Activated T-cell treated with anti-CD3 and anti-CD28 coated beads for 1 hour (primary cell): ENCODE results near the gene RFC2.
"Not testable (repeated sequence)": the region's sequence is repeated elsewhere in the genome, so short reads cannot be mapped to it uniquely, and the experiment has no call there.

Source experiments
- DNase-seq: peaks from one replicate; pipeline ENCODE4 v3.0.0-alpha.2; 2020; ENCODE audit warnings: low read depth

RFC2 gene

GRCh38 chr7:74282748-74283459 is 28.7 kb upstream of the RFC2 start:
- no peak for DNase-seq

GRCh38 chr7:74280985-74281384 is 26.8 kb upstream of the RFC2 start:
- no peak for DNase-seq

DNA sequence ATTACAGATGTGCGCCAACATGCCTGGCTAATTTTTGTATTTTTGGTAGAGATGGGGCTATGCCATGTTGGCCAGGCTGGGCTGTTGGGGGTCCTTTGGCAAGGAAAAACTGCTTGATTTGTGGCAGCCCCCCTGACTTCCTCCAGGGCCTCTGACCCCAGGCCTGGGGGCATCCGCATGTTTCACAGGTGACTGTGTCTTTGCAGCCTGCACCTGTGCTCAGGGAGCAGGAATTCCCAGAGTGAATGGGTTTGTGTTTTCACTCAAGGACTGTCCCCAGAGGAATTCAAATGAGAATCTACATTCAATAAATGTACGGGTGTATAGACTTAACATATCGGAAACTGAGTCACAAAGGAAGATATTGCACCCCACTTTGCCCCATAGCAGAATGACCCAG is 23.4 kb upstream of the RFC2 start:
- DNase-seq = no peak

- DNase-seq = no peak
Measured at GRCh38 chr7:74275401-74275881, 21.2 kb upstream of the RFC2 start.

GRCh38 chr7:74272305-74273038 is 18.3 kb upstream of the RFC2 start:
- DNase-seq = no peak

- DNase-seq = no peak
Measured at GRCh38 chr7:74271742-74272141, 17.5 kb upstream of the RFC2 start.

GRCh38 chr7:74269757-74270277 is 15.6 kb upstream of the RFC2 start:
- DNase-seq = peak; percentile 47

GRCh38 chr7:74267756-74268565 is 13.8 kb upstream of the RFC2 start:
- DNase-seq = no peak

DNA sequence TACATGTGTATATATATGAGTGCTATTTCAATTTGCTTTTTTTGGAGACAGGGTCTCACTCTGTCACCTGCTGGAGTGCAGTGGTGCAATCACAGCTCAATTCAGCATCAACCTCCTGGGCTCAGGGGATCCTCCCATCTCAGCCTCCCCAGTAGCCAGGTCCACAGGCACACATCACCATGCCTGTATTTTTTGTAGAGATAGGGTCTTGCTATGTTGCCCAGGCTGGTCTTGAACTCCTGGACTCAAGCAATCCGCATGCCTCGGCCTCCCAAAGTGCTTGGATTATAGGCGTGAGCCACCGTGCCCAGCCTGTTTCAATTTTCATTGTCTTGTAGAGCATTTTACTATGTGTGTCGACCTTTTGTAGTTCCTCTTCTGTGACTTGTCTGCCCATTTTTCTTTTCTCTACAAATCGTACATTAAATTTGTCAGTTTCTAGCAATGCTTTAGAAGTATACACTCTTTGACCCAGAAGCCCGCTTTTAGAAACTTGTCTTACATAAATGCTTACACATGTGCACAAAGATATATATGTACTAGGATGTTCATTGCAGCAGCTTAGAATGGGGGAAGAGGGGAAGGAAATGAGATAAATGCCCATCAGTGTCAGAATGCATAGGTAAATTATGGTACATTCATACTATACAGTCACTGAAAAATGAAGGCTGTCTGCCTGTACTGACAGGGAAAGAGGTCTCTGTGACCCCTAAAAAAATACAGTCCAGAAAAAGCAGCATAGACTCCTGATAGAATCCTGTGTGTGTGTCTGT is 12.2 kb upstream of the RFC2 start:
- no peak for DNase-seq

GRCh38 chr7:74263399-74264120 is 9.4 kb upstream of the RFC2 start:
- no peak for DNase-seq

DNA sequence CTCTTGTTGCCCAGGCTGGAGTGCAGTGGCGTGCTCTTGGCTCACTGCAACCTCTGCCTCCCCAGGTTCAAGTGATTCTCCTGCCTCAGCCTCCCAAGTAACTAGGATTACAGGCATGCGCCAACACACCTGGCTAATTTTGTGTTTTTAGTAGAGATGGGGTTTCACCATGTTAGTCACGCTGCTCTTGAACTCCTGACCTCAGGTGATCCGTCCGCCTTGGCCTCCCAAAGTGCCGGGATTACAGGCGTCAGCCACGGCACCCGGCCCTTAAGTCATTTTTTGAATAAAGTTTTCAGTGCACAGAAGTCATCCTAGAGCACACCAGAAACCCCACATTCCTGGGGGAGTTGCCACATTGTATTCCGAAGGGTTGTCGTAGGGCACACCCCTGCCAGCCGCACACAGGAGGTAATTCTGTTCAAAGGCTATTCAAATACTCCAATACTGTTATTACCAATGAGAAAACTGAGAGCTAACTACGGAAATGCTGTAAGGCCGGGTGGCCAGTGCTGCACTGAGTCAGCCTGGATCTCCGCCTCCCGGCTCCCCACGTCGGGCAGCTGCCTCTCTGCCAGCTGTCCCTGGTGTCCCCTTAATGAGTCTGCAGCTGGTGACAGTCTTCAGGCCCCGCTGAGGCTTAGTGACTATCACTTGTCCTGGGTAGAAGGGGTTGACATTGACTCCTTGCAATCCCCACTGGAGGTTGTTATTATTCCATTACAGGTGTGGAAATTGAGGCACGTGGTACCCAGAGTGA is 8.6 kb upstream of the RFC2 start:
- DNase-seq = no peak

GRCh38 chr7:74258639-74259038 is 4.4 kb upstream of the RFC2 start:
- DNase-seq = no peak

- no peak for DNase-seq
Measured at GRCh38 chr7:74256491-74257408, 2.6 kb upstream of the RFC2 start.

DNA sequence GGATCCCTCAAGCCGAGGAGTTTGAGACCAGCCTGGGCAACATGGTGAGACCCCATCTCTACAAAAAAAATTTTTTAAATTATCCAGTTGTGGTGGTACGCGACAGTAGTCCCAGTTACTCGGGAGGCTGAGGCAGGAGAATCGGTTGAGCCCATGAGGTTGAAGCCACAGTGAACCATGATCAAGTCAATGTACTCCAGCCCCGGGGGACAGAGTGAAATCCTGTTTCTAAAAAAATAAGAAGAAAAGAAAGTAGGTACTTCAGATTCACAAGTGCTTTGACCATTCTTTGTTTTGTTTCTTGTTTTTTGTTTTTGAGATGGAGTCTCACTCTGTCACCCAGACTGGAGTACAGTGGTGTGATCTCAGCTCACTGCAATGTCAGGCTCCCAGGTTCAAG is 1.3 kb upstream of the RFC2 start:
- DNase-seq = not testable (repeated sequence)

GRCh38 chr7:74254858-74255379 is 720 bp upstream of the RFC2 start:
- DNase-seq = no peak

DNA sequence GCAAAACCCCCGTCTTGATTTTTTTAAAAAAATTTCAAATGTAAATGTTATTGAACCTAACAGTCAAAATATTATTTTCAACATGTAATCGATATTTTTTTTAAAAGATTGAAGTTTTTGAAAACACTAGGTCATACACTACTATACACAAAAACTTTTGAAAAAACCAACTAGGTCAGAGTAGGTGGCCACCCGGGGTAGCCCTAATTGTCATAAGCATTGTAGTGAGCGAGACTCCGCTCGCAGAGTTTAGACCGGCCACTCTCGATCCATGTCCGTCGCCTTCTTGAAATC is 417 bp downstream of the RFC2 start:
- DNase-seq = no peak

GRCh38 chr7:74253331-74253730 is 868 bp downstream of the RFC2 start:
- no peak for DNase-seq

DNA sequence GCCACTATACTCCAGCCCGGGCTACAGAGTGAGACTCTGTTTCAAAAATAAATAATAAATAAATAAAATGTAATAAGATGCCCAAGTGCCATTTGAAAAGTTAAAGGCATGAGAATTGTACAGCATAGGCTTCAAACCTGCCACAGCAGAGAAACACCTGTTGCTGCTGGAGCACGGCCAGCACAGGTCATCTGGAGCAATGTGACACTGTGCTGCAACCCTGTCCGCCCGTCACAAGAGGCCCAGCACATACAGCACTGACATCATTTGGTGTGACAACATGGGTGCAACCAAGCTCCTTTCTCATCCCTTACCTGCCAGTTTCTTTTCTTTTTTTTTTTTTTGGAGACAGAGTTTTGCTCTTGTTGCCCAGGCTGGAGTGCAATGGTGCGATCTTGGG is 1.3 kb downstream of the RFC2 start:
- DNase-seq = no peak

- DNase-seq = not testable (repeated sequence)
Measured at GRCh38 chr7:74249058-74249457, 5.1 kb downstream of the RFC2 start.
